Gastroesophageal sphincter (tissue), 3 donors: ENCODE measurements around the gene FBXL3.

Source experiments
- EP300 ChIP-seq: sonication (generic); formaldehyde crosslinking; IDR thresholded peaks from one replicate; pipeline ENCODE4 v1.6.1; 2017; ENCODE audit warnings: antibody characterized with exemption, mild to moderate bottlenecking
- POLR2A ChIP-seq, 2 donors: fragments of 450-650 bp; IDR thresholded peaks; one replicate each; pipeline ENCODE4 v1.6.1; 2017; ENCODE audit warnings: antibody characterized with exemption in 2 of 2, mild to moderate bottlenecking in 2 of 2, moderate library complexity in 1 of 2
- POLR2AphosphoS5 ChIP-seq: sonication (generic); formaldehyde crosslinking; IDR thresholded peaks from one replicate; pipeline ENCODE4 v1.6.1; 2017; ENCODE audit warnings: antibody characterized with exemption
- TF ChIP-seq, protein P1 (sequence below), 4 experiments: fragments of 200-600 bp in 2 of 4; fragments of 450-650 bp in 2 of 4; sonication (generic) in 1 of 4; IDR thresholded peaks; one replicate each; pipeline ENCODE4 v1.5.1; 2017 to 2019; ENCODE audit warnings: antibody characterized with exemption in 4 of 4, mild to moderate bottlenecking in 2 of 4, moderate library complexity in 2 of 4

DNA sequence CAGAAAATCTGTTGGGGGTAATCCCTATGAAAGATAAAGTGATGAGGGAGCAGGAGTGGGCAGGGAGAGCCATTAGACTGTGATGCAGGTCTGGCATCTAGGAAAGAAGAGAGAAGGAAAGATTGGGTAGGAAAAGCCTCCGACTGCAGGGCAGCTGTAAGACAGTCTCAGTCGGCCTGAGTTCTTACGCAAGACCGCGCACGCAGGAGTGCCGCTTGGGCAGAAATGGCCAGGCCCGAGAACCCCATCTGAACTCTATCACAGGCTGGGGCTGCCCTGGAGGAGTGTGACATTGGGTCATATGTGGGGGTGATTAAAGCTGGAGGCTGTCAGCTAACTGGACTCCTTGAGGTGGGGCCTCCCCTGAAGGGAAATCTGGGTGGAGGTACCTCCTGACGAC lies 13.9 kb upstream of the FBXL3 start:
- no peak for TF ChIP-seq POLR2A (IDR thresholded peaks at IDR 0.05)
- TF ChIP-seq, protein P1, sequence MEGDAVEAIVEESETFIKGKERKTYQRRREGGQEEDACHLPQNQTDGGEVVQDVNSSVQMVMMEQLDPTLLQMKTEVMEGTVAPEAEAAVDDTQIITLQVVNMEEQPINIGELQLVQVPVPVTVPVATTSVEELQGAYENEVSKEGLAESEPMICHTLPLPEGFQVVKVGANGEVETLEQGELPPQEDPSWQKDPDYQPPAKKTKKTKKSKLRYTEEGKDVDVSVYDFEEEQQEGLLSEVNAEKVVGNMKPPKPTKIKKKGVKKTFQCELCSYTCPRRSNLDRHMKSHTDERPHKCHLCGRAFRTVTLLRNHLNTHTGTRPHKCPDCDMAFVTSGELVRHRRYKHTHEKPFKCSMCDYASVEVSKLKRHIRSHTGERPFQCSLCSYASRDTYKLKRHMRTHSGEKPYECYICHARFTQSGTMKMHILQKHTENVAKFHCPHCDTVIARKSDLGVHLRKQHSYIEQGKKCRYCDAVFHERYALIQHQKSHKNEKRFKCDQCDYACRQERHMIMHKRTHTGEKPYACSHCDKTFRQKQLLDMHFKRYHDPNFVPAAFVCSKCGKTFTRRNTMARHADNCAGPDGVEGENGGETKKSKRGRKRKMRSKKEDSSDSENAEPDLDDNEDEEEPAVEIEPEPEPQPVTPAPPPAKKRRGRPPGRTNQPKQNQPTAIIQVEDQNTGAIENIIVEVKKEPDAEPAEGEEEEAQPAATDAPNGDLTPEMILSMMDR (IDR thresholded peaks at IDR 0.05): no peak
- TF ChIP-seq POLR2AphosphoS5: no peak
- no peak for TF ChIP-seq EP300
